HepG2 (cell line): ENCODE data around the gene SLC25A22. TPM values are rescaled to one million over a fixed set of nuclear protein-coding genes. Genes with fewer than 3 reads are reported as not detected.

Experiments
- CAMTA2 ChIP-seq: sonication (generic); formaldehyde crosslinking; IDR thresholded peaks from 2 replicates; pipeline ENCODE4 v1.4.0; 2020; ENCODE audit warnings: mild to moderate bottlenecking, missing genetic modification reagents, borderline replicate concordance
- CCAR2 ChIP-seq: fragments of 200-400 bp; formaldehyde crosslinking; optimal IDR thresholded peaks from 2 replicates; pipeline ENCODE3; 2018; ENCODE audit warnings: low read depth, mild to moderate bottlenecking, low read length, moderate library complexity
- ETV6 ChIP-seq: sonication (generic); formaldehyde crosslinking; conservative IDR thresholded peaks from 2 replicates; pipeline ENCODE4 v1.4.0; 2020; ENCODE audit warnings: missing genetic modification reagents
- FOXJ3 ChIP-seq: sonication (generic); formaldehyde crosslinking; IDR thresholded peaks from 2 replicates; pipeline ENCODE4 v1.4.0; 2020; ENCODE audit warnings: missing genetic modification reagents, mild to moderate bottlenecking, borderline replicate concordance
- GABPB1 ChIP-seq: IDR thresholded peaks from 2 replicates; pipeline ENCODE4 v1.6.1; 2016; ENCODE audit warnings: mild to moderate bottlenecking, missing genetic modification reagents, moderate library complexity, missing compliant biosample characterization
- NFKBIZ ChIP-seq: IDR thresholded peaks from 2 replicates; pipeline ENCODE4 v1.6.1; 2018; ENCODE audit warnings: missing genetic modification reagents, missing compliant biosample characterization
- PHF20 ChIP-seq: sonication (generic); formaldehyde crosslinking; IDR thresholded peaks from 2 replicates; pipeline ENCODE4 v1.5.0; 2020; ENCODE audit warnings: mild to moderate bottlenecking, missing genetic modification reagents
- PHF5A ChIP-seq: IDR thresholded peaks from one replicate; pipeline ENCODE4 v1.6.1; 2018; ENCODE audit warnings: low read depth, missing genetic modification reagents; ENCODE audit not compliant: unreplicated experiment
- SOX6 ChIP-seq, 2 experiments: fragments of 450-650 bp in 1 of 2; sonication (generic) in 1 of 2; formaldehyde crosslinking in 1 of 2; IDR thresholded peaks; 2 replicates each; pipeline versions ENCODE4 v1.4.0 to v1.6.1; 2017 to 2020; ENCODE audit warnings: antibody characterized with exemption in 1 of 2, mild to moderate bottlenecking in 1 of 2, missing genetic modification reagents in 1 of 2
- ZFP62 ChIP-seq: sonication (generic); formaldehyde crosslinking; IDR thresholded peaks from 2 replicates; pipeline ENCODE4 v1.4.0; 2020; ENCODE audit warnings: missing genetic modification reagents
- ZFYVE20 ChIP-seq: sonication (generic); formaldehyde crosslinking; IDR thresholded peaks from 2 replicates; pipeline ENCODE4 v1.8.0; 2023; ENCODE audit warnings: low read depth, mild to moderate bottlenecking, moderate library complexity, missing genetic modification reagents, borderline replicate concordance
- ZMAT3 ChIP-seq: sonication (generic); formaldehyde crosslinking; conservative IDR thresholded peaks from 2 replicates; pipeline ENCODE4 v1.7.0; 2021; ENCODE audit warnings: missing genetic modification reagents
- polyA plus RNA-seq, 8 experiments: library from polyadenylated mRNA; depleted of rRNA in 3 of 8; stranded (reverse) in 7 of 8; unstranded in 1 of 8; fragments of >200 nt; fragmentation: Illumina TruSeq in 4 of 8; extraction: Trizol in 4 of 8; gene quantifications; 2 replicates each; pipeline versions ENCODE4 v1.2.1 to v1.2.3, GENCODE V29; 2011 to 2016; ENCODE audit warnings: low read depth in 4 of 8, missing spikeins in 1 of 8, mixed read lengths in 1 of 8; ENCODE audit not compliant: insufficient read depth in 1 of 8
- total RNA-seq, 5 experiments: library from RNA; depleted of rRNA; stranded (reverse); fragments of >200 nt; fragmentation: Illumina TruSeq; extraction: Trizol; gene quantifications; 2 replicates each; pipeline ENCODE4 v1.2.3, GENCODE V29; 2016; ENCODE audit warnings: low read depth in 1 of 5
- TF ChIP-seq, protein P1 (sequence below): sonication (generic); formaldehyde crosslinking; IDR thresholded peaks from 2 replicates; pipeline ENCODE4 v1.5.1; 2020; ENCODE audit warnings: missing genetic modification reagents, mild to moderate bottlenecking, borderline replicate concordance
- TF ChIP-seq, protein P2 (sequence below): sonication (generic); formaldehyde crosslinking; IDR thresholded peaks from 2 replicates; pipeline ENCODE4 v1.4.0; 2020; ENCODE audit warnings: missing genetic modification reagents, borderline replicate concordance
- TF ChIP-seq, protein P3 (sequence below): sonication (generic); formaldehyde crosslinking; IDR thresholded peaks from 2 replicates; pipeline ENCODE4 v1.8.0; 2022; ENCODE audit warnings: mild to moderate bottlenecking, missing genetic modification reagents, moderate library complexity
- TF ChIP-seq, protein P4 (sequence below): sonication (generic); formaldehyde crosslinking; IDR thresholded peaks from 2 replicates; pipeline ENCODE4 v1.4.0; 2020; ENCODE audit warnings: missing genetic modification reagents, mild to moderate bottlenecking, borderline replicate concordance
- TF ChIP-seq, protein P5 (sequence below): sonication (generic); formaldehyde crosslinking; IDR thresholded peaks from 2 replicates; pipeline ENCODE4 v1.4.0; 2020; ENCODE audit warnings: missing genetic modification reagents
- TF ChIP-seq, protein P6 (sequence below): sonication (generic); IDR thresholded peaks from 2 replicates; pipeline ENCODE4 v1.6.1; 2016; ENCODE audit warnings: low read depth, borderline replicate concordance
- TF ChIP-seq, protein P7 (sequence below): sonication (generic); formaldehyde crosslinking; IDR thresholded peaks from 2 replicates; pipeline ENCODE4 v1.5.0; 2020; ENCODE audit warnings: missing genetic modification reagents
- TF ChIP-seq, protein P8 (sequence below): sonication (generic); formaldehyde crosslinking; IDR thresholded peaks from 2 replicates; pipeline ENCODE4 v1.8.0; 2022; ENCODE audit warnings: mild to moderate bottlenecking, missing genetic modification reagents, moderate library complexity

SLC25A22 gene
- total and polyA plus RNA-seq, 2 of the 13 experiments (the other 11 are each of a cell fraction or from before 2014, with no cell fraction given) = 12.4 to 19.2 TPM

DNA sequence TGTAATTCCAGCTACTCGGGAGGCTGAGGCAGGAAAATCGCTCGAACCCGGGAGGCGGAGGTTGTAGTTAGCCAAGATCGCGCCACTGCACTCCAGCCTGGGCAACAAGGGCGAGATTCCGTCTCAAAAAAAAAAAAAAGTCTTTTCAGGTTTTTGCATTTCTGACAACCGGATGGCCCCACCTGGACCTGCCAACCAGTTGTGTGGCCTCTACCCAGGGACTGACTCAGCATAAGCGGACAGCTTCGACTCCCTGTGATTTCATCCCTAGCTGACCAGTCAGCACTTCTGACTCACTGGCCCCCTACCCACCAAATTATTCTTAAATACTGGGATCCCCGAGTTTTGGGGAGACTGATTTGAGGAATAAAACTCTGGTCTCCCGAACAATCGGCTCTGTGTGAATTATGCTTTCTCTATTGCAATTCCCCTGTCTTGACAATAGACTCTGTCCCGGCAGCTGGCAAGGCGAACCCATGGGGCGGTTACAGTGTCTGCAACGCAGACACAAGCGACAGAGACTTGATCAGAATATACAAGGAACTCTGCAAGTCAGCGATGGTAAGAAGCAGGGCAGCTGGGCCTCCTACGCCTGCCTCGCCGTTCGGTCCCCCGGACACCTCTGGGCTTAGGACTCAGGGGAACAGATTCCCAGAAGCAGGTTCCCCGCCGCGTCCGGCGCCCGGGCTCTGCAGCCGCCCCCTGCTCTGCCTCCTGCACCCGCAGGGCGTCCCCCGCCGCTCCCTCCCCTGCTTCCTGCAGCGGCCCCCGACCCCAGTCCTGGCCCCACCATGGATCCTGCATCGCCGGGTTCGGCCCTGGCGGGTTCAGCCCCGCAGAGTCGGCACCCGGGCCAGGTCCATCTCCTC, 51.6 kb downstream of the SLC25A22 start (continued):
- TF ChIP-seq ETV6 (CRISPR knock-in tag) (no peak), CAMTA2 (CRISPR knock-in tag) (0 out of 2 replicates have a peak, but pooled peaks have one; percentile 2), NFKBIZ (CRISPR knock-in tag) (no peak), FOXJ3 (no peak), ZFP62 (CRISPR knock-in tag) (no peak), ZFYVE20 (CRISPR knock-in tag) (no peak), GABPB1 (CRISPR knock-in tag) (no peak), CCAR2 (no peak), SOX6 (IDR thresholded peaks at IDR 0.05) (no peak), SOX6 (CRISPR knock-in tag; IDR thresholded peaks at IDR 0.05) (no peak), ZMAT3 (CRISPR knock-in tag) (no peak), PHF20 (CRISPR knock-in tag) (no peak), PHF5A (CRISPR knock-in tag) (no peak)
- TF ChIP-seq, protein P1, sequence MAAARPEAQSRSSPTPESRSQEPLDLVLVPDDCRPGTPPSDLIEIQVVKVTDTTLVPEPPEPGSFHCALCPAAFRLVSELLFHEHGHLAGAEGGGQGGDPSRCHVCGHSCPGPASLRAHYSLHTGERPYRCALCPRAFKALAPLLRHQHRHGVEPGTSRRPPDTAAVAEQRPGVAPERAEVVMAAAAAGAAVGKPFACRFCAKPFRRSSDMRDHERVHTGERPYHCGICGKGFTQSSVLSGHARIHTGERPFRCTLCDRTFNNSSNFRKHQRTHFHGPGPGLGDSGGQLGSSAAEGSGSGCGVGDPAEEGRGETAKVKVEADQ (CRISPR knock-in tag) = no peak
- TF ChIP-seq, protein P2, sequence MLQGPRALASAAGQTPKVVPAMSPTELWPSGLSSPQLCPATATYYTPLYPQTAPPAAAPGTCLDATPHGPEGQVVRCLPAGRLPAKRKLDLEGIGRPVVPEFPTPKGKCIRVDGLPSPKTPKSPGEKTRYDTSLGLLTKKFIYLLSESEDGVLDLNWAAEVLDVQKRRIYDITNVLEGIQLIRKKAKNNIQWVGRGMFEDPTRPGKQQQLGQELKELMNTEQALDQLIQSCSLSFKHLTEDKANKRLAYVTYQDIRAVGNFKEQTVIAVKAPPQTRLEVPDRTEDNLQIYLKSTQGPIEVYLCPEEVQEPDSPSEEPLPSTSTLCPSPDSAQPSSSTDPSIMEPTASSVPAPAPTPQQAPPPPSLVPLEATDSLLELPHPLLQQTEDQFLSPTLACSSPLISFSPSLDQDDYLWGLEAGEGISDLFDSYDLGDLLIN (CRISPR knock-in tag) = no peak
- TF ChIP-seq, protein P3, sequence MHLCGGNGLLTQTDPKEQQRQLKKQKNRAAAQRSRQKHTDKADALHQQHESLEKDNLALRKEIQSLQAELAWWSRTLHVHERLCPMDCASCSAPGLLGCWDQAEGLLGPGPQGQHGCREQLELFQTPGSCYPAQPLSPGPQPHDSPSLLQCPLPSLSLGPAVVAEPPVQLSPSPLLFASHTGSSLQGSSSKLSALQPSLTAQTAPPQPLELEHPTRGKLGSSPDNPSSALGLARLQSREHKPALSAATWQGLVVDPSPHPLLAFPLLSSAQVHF (CRISPR knock-in tag) = no peak
- TF ChIP-seq, protein P4, sequence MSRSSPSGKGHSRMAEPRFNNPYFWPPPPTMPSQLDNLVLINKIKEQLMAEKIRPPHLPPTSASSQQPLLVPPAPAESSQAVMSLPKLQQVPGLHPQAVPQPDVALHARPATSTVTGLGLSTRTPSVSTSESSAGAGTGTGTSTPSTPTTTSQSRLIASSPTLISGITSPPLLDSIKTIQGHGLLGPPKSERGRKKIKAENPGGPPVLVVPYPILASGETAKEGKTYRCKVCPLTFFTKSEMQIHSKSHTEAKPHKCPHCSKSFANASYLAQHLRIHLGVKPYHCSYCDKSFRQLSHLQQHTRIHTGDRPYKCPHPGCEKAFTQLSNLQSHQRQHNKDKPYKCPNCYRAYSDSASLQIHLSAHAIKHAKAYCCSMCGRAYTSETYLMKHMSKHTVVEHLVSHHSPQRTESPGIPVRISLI (CRISPR knock-in tag) = no peak
- TF ChIP-seq, protein P5, sequence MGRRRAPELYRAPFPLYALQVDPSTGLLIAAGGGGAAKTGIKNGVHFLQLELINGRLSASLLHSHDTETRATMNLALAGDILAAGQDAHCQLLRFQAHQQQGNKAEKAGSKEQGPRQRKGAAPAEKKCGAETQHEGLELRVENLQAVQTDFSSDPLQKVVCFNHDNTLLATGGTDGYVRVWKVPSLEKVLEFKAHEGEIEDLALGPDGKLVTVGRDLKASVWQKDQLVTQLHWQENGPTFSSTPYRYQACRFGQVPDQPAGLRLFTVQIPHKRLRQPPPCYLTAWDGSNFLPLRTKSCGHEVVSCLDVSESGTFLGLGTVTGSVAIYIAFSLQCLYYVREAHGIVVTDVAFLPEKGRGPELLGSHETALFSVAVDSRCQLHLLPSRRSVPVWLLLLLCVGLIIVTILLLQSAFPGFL (CRISPR knock-in tag) = no peak
- TF ChIP-seq, protein P6, sequence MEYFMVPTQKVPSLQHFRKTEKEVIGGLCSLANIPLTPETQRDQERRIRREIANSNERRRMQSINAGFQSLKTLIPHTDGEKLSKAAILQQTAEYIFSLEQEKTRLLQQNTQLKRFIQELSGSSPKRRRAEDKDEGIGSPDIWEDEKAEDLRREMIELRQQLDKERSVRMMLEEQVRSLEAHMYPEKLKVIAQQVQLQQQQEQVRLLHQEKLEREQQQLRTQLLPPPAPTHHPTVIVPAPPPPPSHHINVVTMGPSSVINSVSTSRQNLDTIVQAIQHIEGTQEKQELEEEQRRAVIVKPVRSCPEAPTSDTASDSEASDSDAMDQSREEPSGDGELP = no peak
- TF ChIP-seq, protein P7, sequence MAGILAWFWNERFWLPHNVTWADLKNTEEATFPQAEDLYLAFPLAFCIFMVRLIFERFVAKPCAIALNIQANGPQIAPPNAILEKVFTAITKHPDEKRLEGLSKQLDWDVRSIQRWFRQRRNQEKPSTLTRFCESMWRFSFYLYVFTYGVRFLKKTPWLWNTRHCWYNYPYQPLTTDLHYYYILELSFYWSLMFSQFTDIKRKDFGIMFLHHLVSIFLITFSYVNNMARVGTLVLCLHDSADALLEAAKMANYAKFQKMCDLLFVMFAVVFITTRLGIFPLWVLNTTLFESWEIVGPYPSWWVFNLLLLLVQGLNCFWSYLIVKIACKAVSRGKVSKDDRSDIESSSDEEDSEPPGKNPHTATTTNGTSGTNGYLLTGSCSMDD = no peak
- TF ChIP-seq, protein P8, sequence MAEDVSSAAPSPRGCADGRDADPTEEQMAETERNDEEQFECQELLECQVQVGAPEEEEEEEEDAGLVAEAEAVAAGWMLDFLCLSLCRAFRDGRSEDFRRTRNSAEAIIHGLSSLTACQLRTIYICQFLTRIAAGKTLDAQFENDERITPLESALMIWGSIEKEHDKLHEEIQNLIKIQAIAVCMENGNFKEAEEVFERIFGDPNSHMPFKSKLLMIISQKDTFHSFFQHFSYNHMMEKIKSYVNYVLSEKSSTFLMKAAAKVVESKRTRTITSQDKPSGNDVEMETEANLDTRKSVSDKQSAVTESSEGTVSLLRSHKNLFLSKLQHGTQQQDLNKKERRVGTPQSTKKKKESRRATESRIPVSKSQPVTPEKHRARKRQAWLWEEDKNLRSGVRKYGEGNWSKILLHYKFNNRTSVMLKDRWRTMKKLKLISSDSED = no peak
